IPS-NIHi11 (cell line): ENCODE data around the gene TCEANC2.
"Not testable (repeated sequence)": the region's sequence is repeated elsewhere in the genome, so short reads cannot be mapped to it uniquely, and the experiment has no call there.

Experiments used
- DNase-seq: peaks from one replicate; pipeline ENCODE4 v3.0.0; 2012; ENCODE audit warnings: mixed read lengths, low spot score

Gene TCEANC2

GRCh38 chr1:54027848-54028247 lies 25.6 kb upstream of the TCEANC2 start:
- DNase-seq, result no peak

DNA sequence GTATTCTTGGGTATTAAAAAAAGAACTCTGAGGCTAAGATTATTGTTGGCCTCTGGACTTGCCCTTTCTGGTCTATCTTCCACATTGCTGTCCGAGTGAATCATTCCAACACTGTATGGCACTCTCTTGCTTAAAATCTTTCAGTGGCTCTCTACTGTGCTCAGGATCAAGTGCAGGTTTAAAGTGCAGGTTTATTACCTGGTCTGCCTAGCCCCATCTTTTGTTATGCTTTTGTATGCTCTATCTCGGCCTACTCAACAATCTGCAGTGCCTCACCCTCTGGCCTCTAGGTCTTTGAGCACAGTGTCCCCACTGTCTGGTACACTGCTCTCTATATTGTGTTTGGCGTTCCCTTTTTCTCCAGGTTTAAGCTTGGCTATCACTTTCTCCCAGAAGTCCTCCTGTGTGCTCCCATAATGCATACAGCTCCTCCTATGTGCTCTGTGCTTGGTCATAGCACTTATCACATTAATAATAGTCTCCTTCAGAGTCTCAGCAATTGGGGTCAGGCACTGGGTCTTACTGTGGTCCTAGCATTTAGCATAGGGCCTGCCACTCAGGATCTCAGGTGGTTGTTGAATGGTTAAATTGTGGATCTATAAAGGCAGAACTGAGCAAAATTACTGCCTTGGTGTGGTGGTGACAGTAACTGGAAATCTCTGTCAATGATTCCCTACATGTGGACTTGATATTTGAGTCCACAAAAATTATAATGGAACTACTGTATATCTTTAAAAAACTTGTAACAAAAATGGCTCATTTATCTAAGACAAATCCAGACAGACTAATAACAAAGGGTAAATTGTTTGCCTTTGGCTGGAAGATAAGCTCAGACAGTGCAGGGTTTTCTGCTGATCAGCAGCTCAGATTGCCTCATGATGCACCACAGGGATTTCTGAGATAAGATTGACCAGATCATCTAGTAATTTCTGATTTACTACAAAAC lies 24.8 kb upstream of the TCEANC2 start:
- DNase-seq, result no peak

DNA sequence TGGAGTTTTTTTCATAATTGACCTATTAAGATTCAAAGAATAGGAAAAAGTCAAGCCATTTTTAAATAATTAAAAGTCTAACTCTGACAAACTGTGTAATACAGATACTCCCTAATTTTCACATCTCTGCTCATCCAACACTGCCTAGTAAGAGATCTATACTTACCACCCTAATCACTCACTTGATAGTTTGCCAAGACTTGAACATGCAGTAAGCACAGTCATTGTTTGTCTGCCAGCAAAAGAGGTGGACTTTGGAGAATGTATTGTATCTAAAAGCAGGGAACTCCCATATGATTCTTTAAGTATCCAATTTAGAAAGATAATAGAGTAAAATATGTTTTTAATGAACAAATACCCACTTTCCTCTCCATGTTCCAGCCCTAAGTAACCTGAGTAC lies 15.9 kb upstream of the TCEANC2 start:
- no peak for DNase-seq

- DNase-seq, result no peak
Measured at GRCh38 chr1:54041806-54042205, 11.6 kb upstream of the TCEANC2 start.

DNA sequence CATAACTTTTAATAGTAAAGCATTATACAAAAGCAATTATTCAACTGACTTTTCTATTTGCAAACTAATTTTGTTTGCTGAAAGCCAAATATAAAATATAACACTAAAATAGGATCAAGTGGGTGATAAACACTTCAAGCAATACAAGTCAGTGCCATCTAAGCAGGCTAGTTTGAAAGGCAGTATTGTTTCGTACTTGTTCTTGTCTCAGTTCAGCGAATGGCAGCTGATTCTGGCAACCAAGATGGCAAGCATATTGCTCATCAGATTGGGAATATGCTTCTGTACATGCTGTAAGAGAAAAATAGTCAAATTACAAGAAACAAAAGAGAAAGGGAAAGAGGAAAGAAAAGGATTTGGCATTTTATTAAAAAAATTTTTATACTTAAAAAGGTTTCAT lies 7.9 kb upstream of the TCEANC2 start:
- no peak for DNase-seq

- no peak for DNase-seq
Measured at GRCh38 chr1:54046671-54047383, 6.6 kb upstream of the TCEANC2 start.

- DNase-seq, result no peak
Measured at GRCh38 chr1:54047384-54048305, 5.8 kb upstream of the TCEANC2 start.

- not testable (repeated sequence) for DNase-seq
Measured at GRCh38 chr1:54050435-54050834, 3.0 kb upstream of the TCEANC2 start.

DNA sequence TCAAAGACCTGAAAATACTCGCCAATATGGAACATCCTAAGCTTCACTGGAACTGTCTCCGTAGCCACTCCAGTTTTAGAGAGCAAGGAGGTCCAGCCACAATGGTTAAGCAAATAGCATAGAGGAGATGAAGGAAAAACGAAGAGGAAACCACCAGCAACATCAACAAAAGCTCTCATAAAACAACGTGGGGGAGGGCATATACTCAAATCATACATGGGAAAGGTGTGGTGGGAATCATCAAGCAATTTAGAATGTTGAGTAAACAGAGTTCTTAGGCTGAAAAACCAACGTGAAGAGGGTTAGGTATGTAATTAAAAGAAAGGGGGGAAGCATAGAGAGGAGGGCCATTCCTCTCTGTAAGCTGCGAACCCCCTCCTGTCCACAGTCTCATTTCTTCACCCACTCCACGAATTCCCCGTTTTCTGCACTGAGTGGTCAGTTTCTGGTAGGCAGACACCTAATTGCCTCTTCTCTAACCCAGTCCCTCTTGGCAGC lies 1.4 kb upstream of the TCEANC2 start:
- DNase-seq, result no peak

DNA sequence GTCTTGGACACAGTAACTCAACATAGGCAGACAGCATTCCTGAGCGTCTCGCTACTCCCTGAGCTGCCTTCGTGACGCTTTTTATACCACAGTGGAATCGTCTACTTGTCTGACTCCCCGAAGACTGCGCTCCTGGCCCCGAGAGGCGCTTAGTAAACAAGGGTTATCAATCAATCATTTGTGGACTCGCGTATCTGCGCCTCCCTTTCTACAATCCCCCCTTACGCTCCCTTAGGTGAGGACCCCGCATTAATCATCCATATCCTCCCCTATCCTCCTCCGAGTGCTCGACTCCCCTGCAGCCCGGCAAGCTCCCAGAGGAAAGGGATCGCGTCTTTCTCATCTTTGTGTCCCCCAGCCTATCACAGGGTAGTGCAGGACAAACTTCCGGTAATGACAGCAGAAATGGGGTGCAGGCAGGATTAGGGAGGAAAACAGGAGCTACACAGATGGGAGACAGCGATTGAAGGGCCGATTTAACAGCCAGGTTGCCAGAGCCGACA lies 926 bp upstream of the TCEANC2 start:
- peak; percentile 48 for DNase-seq

- DNase-seq, result no peak
Measured at GRCh38 chr1:54053745-54054437, 483 bp downstream of the TCEANC2 start.

DNA sequence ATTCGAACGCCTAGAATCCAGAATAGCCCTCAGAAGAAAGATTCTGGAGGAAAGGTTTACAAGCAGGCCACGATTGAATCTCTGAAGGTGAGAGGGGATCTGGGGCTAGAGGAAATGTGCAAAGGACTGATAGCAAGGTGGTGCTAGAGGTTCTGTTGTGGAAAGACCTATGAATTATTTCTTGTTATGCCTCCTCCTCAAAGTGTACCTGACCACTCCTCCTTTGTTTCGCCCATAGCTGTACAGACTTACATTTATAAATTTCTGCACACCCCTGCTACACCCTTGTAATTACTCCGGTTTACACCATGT lies 986 bp downstream of the TCEANC2 start:
- no peak for DNase-seq

GRCh38 chr1:54064299-54064698 lies 10.9 kb downstream of the TCEANC2 start:
- no peak for DNase-seq

DNA sequence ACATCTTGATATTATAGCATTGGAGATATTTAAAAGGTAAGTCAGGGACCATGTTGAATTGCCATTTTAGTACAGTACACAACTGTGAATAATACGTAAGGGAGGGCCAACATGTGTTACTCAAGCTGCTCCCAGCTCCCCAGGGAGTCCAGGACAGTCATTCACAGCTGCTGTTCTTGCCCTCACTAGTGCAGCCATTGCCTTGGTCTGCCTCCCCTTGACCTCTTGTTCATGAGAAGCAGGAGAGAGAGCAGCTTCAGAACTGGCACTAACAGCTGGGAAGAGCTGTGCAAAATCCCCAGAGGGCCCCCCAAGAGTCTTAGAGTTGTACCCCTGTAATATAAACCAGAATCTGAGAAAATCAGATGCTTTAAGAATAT lies 16.4 kb downstream of the TCEANC2 start:
- DNase-seq, result peak; percentile 10

DNA sequence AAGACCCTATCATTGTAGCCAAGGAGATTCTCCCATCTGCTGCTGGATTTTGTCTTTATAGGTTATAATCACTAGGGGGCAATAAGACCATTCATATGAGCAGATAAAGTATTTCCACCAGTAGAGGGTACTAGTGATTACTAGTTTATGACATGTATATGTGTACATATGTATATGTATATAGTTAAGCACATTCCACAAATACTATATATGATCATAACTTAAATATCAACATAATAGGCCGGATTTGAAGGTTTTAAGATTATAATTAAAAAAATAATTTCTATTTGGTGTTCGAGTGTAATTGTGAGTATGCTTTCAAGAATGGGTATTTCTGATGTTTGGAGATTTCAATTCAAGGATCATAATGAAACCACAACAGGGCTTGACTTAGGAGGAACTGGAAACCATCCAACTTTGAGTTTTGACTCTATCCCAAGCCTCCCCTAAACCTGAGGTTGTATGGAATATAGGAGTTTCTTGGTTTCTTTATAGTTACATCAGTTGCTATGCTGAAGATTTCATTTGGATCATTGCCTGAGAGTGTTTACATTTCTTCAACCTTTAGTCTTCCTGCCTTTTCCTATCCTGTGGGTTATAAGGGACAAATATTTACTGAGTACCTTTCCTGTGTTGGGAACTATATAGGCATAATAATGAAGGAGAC lies 16.9 kb downstream of the TCEANC2 start:
- DNase-seq, result peak; percentile 64

DNA sequence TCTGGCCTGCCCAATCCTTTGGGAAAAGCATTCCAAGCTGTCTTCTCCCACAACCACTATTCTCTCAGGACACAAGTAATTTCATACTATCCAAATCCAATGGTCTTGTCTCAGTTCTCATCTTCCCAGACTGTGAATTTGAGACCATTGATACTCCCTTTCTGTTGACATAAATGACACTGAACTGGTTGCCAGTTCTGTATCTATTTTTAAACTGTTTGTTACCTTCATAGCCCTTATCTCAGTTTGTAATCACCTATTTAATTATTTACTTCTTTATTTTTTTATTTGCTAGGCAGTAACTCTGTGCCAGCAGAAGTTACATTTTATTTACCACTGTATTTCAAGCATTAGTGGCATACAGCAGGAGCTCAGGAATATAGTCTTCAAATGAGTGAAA lies 24.0 kb downstream of the TCEANC2 start:
- DNase-seq, result no peak

DNA sequence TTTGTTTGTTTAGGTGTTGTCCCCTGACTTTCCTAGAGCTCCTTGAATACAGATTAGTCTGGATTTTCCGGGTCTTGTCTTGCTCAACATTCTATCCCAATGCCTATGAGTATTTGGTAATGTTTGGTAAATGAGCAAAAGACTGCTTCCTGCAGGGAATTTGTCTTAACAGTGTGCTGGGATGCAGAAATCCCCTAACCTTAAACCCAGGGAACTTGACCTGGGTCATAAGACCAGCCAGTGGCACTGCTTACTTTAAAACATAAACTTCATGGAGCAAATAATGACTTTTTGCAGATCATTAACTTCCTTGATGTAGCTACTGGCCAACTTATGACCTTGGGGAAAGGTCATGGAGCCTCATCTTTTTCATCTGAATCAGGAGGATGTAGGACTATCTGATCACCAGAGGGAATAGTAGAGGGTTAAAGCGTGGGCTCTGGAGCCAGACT lies 27.2 kb downstream of the TCEANC2 start:
- DNase-seq, result no peak

DNA sequence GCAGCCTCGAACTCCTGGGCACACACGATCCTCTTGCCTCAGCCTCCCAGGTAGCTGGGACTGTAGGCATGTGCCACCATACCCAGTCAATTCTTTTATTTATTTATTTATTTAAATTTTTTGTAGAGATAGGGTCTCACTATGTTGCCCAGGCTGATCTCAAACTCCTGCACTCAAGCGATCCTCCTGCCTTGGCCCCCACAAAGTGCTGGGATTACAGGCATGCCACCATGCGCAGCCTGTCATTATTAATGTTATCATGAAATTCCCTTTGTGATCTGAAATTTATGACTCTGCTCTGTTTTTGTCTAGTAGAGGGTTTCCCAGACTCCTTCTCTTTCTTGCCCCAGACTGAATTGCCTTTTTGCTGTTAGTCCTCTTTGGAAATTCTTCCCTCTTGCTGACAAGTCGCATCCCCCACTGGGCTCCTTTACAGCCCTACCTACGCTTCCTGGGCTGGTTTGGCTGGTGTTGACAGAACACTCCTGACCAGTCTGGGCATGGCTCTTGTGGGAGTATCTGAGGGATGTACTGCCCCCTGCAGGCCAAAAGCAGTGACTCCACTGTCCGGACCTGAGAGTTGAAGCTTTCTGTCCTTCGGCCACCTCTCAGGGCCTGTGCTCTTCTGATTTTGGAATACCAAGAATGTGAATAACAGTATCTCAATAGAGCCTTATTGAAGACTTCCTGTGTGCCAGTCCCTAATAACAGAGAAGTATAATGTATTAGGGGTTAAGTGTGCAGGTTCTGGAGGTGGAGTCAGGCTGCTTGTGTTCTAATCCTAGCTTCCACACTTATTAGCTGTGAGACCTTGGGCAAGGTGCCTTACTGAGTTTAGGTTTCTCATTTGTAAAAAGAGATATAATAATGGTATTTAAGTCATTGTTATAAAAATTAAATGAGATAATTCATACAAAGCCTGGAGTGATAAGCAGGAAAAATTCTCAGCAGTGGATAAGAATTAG lies 28.2 kb downstream of the TCEANC2 start:
- peak; percentile 89 for DNase-seq

- DNase-seq, result no peak
Measured at GRCh38 chr1:54084794-54085193, 31.4 kb downstream of the TCEANC2 start.

GRCh38 chr1:54086754-54087153 lies 33.3 kb downstream of the TCEANC2 start:
- DNase-seq, result no peak
